ENCODE measurements around the gene HIP1R. TPM values are rescaled to one million over a fixed set of nuclear protein-coding genes. Genes with fewer than 3 reads are reported as not detected.

Gene HIP1R
- total RNA-seq, 1 experiment from 2014 or later = 33.6 TPM

DNA sequence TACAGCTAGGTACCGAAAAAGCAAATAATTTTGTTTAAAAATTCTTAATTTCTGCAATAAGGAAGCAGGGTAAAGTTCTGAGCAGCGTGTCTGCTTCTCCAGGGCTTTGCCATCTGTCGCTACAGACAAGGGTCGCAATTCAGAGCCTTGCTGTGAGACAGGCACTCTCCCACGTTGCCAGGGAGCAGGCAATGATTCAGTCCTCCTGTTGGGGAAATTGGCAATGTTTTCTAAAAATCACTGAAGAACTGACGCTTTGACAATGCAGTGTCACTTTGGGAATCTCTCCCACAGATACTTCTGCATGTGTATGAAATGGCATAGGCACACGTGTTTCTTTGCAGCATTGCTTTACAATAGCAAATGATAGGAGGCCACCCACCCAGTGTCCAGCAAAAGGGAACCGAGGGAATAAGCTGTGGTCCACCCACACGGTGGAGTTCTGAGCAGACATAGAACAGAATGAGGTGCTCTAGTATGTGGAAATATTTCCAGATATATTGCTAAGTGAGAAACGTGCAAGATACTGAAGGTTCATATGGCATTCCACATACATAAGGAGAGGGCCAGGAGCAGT, 16.0 kb upstream of the HIP1R start:
- DNase-seq = no peak
- Histone ChIP-seq H3K27me3 (ENCODE audit: control insufficient read depth, insufficient read depth, low read length) (no peaks in the 10 kb centered on the region), H3K4me3 (ENCODE audit: insufficient read depth, low read depth, low read length) (no peak overlapping the region), H3K36me3 (replicated peaks; ENCODE audit: control insufficient read depth, insufficient read depth, low read length) (no peaks in the 10 kb centered on the region)

DNA sequence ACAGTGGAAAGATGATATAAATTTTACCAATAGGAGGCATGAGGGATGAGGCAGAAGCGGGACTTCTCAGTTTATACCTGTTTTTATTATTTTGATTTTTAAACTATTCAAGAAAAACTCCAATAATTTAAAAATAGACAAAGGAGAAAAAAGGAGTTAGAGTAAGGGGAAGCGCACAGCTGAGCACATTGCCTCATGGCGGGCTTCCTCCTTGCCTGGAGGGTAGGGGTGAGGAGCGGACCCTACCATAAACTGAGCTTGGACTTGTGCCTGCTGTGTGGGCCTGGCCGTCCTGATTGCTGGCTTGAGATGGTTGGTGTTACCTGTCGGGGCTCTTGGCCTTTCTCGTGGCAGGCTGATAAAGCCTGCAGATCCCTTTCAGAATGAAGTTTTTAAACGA, 15.1 kb upstream of the HIP1R start:
- Histone ChIP-seq H3K27me3 (ENCODE audit: control insufficient read depth, insufficient read depth, low read length) (no peaks in the 10 kb centered on the region), H3K4me3 (ENCODE audit: insufficient read depth, low read depth, low read length) (no peak overlapping the region), H3K36me3 (replicated peaks; ENCODE audit: control insufficient read depth, insufficient read depth, low read length) (no peaks in the 10 kb centered on the region)
- DNase-seq = no peak

DNA sequence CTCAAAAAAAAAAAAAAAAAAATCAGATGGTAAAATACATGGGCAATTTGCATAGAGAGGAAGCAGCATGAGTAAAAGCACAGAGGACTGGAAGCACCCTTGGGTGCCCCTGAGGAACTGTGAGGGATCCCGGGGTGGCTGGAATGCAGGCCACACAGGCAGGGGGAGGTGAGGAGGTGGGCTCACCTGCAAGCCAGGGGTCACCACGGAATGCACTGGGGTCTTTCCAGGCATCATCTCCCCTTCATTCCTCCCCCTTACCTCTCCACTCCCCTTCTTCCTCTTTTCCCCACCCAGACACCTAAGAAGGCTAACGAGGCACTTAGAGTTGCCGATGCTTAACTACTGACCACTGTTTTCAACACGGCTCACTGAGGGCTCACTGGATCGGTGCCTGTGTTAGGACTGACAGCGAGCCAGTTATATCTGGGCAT, 14.4 kb upstream of the HIP1R start:
- no peak for DNase-seq
- H3K27me3 ChIP-seq (ENCODE audit: control insufficient read depth, insufficient read depth, low read length) = no peaks in the 10 kb centered on the region
- no peaks in the 10 kb centered on the region for H3K36me3 ChIP-seq (replicated peaks; ENCODE audit: control insufficient read depth, insufficient read depth, low read length)
- no peak overlapping the region for H3K4me3 ChIP-seq (ENCODE audit: insufficient read depth, low read depth, low read length)

DNA sequence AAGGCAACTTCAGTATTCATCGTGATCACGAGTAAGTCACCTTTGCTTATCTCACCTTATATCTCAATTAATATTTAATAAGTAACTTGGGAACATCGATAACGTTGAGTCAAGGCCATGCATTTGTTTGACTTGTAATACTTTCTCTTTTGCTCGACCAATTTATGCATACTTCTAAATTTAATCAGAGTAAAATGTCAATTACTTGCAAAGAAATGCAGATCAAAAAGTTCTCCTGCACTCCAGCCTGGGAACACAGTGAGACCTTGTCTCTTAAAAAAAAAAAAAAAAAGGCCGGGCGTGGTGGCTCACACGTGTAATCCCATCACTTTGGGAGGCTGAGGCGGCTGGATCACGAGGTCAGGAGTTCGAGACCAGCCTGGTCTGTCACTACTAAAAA, 11.8 kb upstream of the HIP1R start:
- no peak overlapping the region for H3K4me3 ChIP-seq (ENCODE audit: insufficient read depth, low read depth, low read length)

DNA sequence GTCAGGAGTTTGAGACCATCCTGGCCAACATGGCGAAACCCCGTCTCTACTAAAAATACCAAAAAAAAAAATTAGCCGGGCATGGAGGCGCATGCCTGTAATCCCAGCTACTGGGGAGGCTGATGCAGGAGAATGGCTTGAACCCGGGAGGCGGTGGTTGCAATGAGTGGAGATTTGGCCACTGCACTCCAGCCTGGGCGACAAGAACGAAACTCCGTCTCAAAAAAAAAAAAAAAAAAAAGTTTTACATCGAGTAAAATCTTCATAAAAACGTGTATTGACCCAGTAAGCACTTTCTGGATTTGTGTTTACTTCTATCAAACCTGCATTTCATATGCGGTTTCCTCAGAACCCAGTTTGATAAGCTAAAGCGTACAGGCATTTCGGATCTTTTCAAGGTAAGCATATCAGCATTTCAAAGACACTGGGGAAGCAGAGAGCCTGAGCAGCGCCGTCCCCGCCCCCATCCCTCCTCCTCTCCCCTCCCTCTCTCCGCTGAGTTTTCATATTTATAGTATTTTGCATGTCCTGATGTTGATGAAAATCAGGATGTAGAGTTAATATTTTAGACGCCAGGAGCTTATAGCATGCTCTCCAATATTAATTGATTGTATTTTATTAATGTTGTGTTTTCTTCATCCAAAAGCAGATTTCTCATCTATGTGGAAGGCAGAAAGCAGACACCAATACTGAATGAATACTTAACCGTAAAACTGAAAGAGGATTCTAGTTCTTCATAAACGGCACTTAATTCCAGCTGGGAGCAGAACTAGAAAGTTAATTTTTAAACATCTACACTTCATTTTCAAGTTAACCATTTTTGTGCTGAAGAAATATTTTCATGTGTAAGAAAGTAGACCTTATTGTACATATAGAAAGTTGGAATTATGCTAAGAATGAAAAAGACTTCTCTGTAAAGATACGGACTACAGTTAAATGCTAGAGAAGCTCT, 9.2 kb upstream of the HIP1R start:
- no peak overlapping the region for H3K4me3 ChIP-seq (ENCODE audit: insufficient read depth, low read depth, low read length)
- no peaks in the 10 kb centered on the region for H3K27me3 ChIP-seq (ENCODE audit: control insufficient read depth, insufficient read depth, low read length)
- DNase-seq = peak; percentile 71

More for the DNA sequence above, 11.8 kb upstream of the HIP1R start:
- H3K27me3 ChIP-seq (ENCODE audit: control insufficient read depth, insufficient read depth, low read length) = no peaks in the 10 kb centered on the region
- no peaks in the 10 kb centered on the region for H3K36me3 ChIP-seq (replicated peaks; ENCODE audit: control insufficient read depth, insufficient read depth, low read length)
- no peak for DNase-seq

DNA sequence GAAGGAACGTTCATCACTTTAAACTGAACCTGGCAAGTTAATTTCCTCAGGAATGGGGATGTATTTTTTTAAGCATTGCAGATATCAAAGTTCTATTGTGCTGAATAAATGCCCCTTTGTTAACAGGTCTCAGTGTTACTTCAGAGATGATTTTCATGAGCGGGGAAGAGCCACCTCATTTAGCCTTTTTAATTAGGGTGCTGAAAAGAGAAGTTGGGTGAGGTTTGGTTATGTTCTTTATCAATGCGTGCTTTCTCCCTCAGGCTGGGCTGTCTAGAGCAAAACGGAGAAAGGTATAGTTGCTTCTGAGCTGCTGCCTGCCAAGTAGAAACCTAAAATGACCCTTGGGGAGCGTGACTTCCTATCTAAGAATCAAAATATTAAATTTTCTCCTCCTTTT, 8.0 kb upstream of the HIP1R start:
- H3K36me3 ChIP-seq (replicated peaks; ENCODE audit: control insufficient read depth, insufficient read depth, low read length) = no peaks in the 10 kb centered on the region
- no peak overlapping the region for H3K4me3 ChIP-seq (ENCODE audit: insufficient read depth, low read depth, low read length)
- no peak for DNase-seq
- no peaks in the 10 kb centered on the region for H3K27me3 ChIP-seq (ENCODE audit: control insufficient read depth, insufficient read depth, low read length)

More for the DNA sequence above, 9.2 kb upstream of the HIP1R start:
- no peaks in the 10 kb centered on the region for H3K36me3 ChIP-seq (replicated peaks; ENCODE audit: control insufficient read depth, insufficient read depth, low read length)

DNA sequence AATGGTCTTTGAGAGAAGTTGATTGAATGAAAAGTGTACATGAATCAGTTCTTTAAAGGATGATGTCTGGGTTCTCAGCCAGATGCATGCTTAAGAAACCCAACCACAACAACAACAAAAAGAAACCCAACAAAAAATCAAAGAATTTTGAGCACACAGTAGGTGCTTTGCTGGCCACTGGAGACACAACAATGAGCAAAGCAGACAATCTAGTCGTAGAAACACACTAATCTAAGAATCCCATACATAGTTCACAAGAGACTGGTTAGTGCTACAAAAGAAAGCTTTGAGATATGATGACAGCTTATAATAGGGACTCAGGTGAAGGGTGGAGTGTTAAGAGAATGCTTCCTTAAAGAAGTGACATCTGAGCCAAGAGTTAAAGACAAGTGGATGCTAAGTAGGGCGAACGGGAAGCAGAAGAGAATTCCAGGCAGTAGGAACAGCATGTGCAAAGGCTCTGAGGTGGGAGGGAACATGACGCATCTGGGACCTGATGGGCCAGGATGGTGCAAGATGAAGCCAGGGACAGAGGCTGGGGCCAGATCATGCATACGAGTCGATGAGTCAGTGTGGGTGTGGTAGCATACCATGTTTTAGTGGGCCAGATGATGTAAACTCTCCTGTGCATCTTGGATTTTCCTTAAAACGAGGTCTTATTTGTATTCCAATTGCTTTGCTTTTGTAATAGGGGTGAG, 4.6 kb upstream of the HIP1R start:
- no peaks in the 10 kb centered on the region for H3K36me3 ChIP-seq (replicated peaks; ENCODE audit: control insufficient read depth, insufficient read depth, low read length)

DNA sequence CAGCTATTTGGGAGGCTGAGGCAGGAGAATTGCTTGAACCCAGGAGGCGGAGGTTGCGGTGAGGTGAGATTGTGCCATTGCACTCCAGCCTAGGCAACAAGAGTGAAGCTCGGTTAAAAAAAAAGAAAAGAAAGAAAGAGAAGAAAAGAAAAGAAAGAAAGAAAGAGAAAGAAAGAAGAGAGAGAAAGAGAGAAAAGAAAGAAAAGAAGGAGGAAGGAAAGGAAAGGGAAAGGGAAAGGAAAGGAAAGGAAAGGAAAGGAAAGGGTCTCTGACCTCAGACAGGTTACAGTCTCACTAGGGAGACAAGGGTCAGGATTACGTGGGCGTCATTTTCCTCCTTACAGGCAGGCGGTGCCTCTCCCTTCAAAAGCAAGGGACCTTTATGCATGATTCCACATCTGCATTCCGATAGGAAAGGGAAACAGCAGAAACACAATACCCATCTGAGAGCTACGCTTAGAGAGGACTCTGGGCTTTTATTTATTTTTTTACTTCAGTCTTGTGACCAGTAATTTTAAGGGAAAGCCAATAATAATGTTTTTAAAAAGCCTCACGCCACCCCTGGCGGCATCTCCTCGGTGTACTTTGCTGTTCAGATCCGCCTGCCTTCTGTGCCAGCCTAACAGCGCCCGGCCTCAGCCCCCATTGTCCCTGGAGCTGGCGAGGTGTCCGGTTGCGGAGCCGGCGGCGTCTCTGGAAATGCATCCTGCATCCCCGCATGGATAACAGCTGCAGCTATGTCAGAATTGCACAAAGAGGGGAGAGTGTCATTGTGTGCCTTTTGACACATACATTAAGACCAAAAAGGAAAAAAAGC, 945 bp upstream of the HIP1R start:
- DNase-seq = peak; percentile 89
- H3K27me3 ChIP-seq (ENCODE audit: control insufficient read depth, insufficient read depth, low read length) = peaks cover 12% of the 10 kb centered on the region
- peak overlapping the region; percentile 49 for H3K4me3 ChIP-seq (ENCODE audit: insufficient read depth, low read depth, low read length)
- H3K36me3 ChIP-seq (replicated peaks; ENCODE audit: control insufficient read depth, insufficient read depth, low read length) = no peaks in the 10 kb centered on the region

More for the DNA sequence above, 4.6 kb upstream of the HIP1R start:
- no peak for DNase-seq
- Histone ChIP-seq H3K4me3 (ENCODE audit: insufficient read depth, low read depth, low read length) (no peak overlapping the region), H3K27me3 (ENCODE audit: control insufficient read depth, insufficient read depth, low read length) (no peaks in the 10 kb centered on the region; the same call in 1 of the 2 replicates)

DNA sequence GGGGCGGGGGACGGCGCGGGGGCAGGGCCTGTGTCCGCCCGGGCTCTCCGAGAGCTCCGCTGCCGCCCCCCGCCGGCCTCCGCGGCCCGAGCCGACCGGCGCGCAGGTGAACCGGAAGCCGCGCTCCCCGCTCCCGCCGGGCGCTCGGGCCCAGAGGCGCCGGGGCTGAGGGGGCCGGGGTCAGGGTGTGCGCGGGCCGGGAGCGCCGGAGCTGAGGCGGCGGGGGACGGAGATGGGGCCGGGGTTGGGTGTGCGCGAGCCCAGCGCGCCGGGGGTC, 431 bp downstream of the HIP1R start:
- no peaks in the 10 kb centered on the region for H3K36me3 ChIP-seq (replicated peaks; ENCODE audit: control insufficient read depth, insufficient read depth, low read length)
- peaks cover 12% of the 10 kb centered on the region for H3K27me3 ChIP-seq (ENCODE audit: control insufficient read depth, insufficient read depth, low read length)
- peak; percentile 92 for DNase-seq
- H3K4me3 ChIP-seq (ENCODE audit: insufficient read depth, low read depth, low read length) = peak overlapping the region; percentile 49

DNA sequence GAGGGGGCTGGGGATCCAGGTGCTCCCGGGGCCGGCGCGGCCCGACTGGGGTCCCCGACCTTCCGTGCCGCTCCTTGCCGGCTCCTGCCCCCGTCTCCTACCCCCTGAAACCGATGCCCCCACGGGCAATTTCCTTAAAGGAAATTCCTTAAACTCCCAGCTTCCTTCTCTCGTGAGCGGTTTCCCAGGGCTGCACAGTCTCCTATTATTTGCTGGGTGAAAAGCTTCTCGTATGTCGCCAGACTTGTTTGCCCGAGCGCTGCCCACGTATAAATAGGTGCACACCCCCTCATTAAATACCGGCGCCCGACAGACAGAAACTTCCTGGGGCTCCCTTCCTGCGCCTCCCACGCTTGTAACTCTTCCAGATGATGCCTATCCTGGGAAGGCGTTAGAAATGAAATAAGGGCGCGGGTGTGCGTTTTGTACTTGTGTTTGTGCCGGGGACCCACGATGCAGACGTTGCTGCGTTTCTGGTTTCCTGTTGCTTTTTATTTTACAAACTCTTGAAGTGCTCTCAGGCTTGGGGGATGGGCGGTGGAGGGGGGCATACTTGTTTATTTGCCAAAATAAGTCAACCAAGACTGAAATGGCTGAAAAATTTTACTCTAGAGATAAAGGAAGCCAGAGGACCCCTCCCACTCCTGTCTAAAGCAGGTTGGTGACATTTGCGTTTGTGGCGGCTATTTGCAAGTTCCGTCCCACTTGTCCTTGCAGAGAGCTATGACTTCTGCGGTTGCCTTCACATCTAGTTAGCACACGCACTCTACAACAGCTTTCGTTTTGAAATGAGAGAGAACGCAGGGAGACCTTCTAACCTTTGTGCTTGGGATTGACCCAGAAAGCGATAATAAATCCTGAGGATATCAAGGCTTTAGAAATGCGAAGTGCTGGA, 1.0 kb downstream of the HIP1R start:
- DNase-seq = peak; percentile 54
- peak overlapping the region; percentile 49 for H3K4me3 ChIP-seq (ENCODE audit: insufficient read depth, low read depth, low read length)
- no peaks in the 10 kb centered on the region for H3K36me3 ChIP-seq (replicated peaks; ENCODE audit: control insufficient read depth, insufficient read depth, low read length)
- H3K27me3 ChIP-seq (ENCODE audit: control insufficient read depth, insufficient read depth, low read length) = peaks cover 12% of the 10 kb centered on the region

DNA sequence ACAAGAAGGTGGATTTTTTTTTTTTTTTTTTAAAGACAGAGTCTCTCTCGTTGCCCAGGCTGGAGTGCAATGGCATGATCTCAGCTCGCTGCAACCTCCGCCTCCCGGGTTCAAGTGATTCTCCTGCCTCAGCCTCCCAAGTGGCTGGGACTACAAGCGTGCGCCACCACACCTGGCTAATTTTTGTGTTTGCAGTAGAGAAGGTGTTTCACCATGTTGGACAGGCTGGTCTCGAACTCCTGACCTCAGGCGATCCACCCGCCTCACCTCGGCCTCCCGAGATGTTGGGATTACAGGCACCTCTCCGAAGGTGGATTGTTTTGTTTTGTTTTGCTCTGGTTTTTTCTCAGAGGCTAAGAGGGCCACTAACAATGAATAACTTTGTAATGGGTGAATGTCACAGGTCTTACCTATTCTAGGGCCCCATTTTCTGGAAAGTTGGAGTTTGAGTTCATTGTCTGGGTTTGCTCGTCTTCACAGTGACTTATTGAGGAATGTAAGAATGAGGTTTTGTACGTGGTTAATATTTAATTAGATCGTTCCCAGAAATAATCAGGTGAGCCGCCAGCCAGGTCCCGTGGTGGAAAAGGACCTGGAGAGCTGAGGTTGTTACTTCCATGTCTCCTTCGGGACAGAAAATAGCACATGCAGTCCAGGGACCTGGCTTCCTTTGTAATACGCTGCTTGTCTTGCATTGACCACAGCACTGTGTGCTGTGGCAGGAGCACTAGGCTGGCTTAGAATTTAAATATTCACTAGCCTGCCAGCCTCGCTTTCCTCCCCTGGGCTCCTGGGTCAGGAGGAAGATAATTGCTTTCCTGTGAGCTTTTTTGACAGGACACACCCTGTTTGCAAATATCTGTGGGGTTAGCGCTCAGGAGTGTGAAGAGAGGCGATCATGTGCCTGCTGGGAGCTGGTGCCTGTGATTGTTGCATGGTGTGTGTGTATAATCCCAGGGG, 2.3 kb downstream of the HIP1R start:
- Histone ChIP-seq H3K27me3 (ENCODE audit: control insufficient read depth, insufficient read depth, low read length) (peaks cover 12% of the 10 kb centered on the region), H3K36me3 (replicated peaks; ENCODE audit: control insufficient read depth, insufficient read depth, low read length) (no peaks in the 10 kb centered on the region), H3K4me3 (ENCODE audit: insufficient read depth, low read depth, low read length) (no peak overlapping the region)
- peak; percentile 43 for DNase-seq

DNA sequence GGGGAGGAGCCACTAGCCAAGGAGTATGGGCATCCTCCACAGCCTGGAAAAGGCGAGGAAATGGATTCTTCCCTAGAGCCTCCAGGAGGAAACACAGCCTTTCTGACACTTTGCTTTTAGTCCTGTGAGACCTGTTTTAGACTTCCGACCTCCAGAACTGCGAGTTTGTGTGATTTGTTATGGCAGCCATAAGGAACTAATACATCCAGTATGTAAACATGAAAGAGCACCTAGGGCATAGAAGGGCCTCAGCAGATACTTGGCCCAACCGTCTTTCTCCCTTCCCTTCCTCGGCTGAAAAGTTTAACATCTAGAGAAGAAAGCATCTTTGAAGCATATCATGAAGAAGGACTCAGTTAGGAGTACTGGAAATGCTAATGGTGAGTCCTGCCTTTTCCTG, 3.6 kb downstream of the HIP1R start:
- DNase-seq = no peak

More for the DNA sequence above, 3.6 kb downstream of the HIP1R start:
- Histone ChIP-seq H3K27me3 (ENCODE audit: control insufficient read depth, insufficient read depth, low read length) (peaks cover 12% of the 10 kb centered on the region), H3K36me3 (replicated peaks; ENCODE audit: control insufficient read depth, insufficient read depth, low read length) (no peaks in the 10 kb centered on the region), H3K4me3 (ENCODE audit: insufficient read depth, low read depth, low read length) (no peak overlapping the region)
